H1 (cell line): ENCODE results near the gene PHF24. TPM values are rescaled to one million over a fixed set of nuclear protein-coding genes. Genes with fewer than 3 reads are reported as not detected.

Experiments used
- CTCF ChIA-PET: fragments of 300-600 bp; sonication (Branson Sonifier 250); formaldehyde crosslinking; loops from one replicate; lab custom pipeline; 2021; ENCODE audit not compliant: partially characterized antibody; lab: Charles Lee
- POLR2A ChIA-PET: fragments of 300-600 bp; sonication (Branson Sonifier 250); formaldehyde crosslinking; loops from one replicate; lab custom pipeline; 2021; ENCODE audit warnings: inconsistent platforms; ENCODE audit not compliant: partially characterized antibody; lab: Charles Lee
- DNase-seq, 2 experiments: peaks; one replicate each; pipeline versions ENCODE4 v3.0.0 to v3.0.0-alpha.2; 2010 to 2022; ENCODE audit warnings: low spot score in 2 of 2, low read depth in 1 of 2, mixed read lengths in 1 of 2
- FAIRE-seq: peaks from 2 replicates; lab custom pipeline; 2011; peaks lifted over from hg19 to GRCh38; lab: Jason Lieb, UNC
- H2AFZ ChIP-seq: 2 replicates; pipeline ENCODE4 v1.8.1; 2012; ENCODE audit warnings: low read length, inconsistent platforms
- H2AK5ac ChIP-seq: 2 replicates; pipeline ENCODE4 v1.6.1; 2013; ENCODE audit warnings: low read depth, low read length
- H2BK120ac ChIP-seq: replicated peaks from 2 replicates; pipeline ENCODE3; 2013; ENCODE audit warnings: low read depth, low read length, inconsistent platforms
- H2BK12ac ChIP-seq: 2 replicates; pipeline ENCODE4 v1.6.1; 2013; ENCODE audit warnings: low read depth, low read length
- H2BK15ac ChIP-seq: 2 replicates; pipeline ENCODE4 v1.6.1; 2013; ENCODE audit warnings: low read length
- H2BK20ac ChIP-seq: 2 replicates; pipeline ENCODE4 v1.6.1; 2013; ENCODE audit warnings: low read length
- H2BK5ac ChIP-seq: 2 replicates; pipeline ENCODE4 v1.6.1; 2013; ENCODE audit warnings: low read depth, low read length
- H3K14ac ChIP-seq: 2 replicates; pipeline ENCODE4 v1.6.1; 2013; ENCODE audit warnings: inconsistent platforms; ENCODE audit not compliant: insufficient read length
- H3K18ac ChIP-seq: 2 replicates; pipeline ENCODE4 v1.6.1; 2013; ENCODE audit warnings: low read length; ENCODE audit errors: extremely low read depth
- H3K23ac ChIP-seq: 2 replicates; pipeline ENCODE4 v1.6.1; 2013; ENCODE audit warnings: inconsistent platforms; ENCODE audit not compliant: insufficient read length
- H3K23me2 ChIP-seq: 2 replicates; pipeline ENCODE4 v1.6.1; 2013; ENCODE audit warnings: low read depth, low read length
- H3K27ac ChIP-seq: 2 replicates; pipeline ENCODE4 v1.6.1; 2011; ENCODE audit warnings: low read depth, low read length, inconsistent platforms
- H3K27me3 ChIP-seq, 4 experiments: replicated peaks in 1 of 4; 1 replicate in 1 of 4; 2 replicates in 3 of 4; pipeline versions ENCODE4 v1.6.1 to v1.8.1; 2011 to 2013; ENCODE audit warnings: low read length in 3 of 4, mild to moderate bottlenecking in 3 of 4, inconsistent platforms in 2 of 4, mixed read lengths in 2 of 4, moderate library complexity in 1 of 4; ENCODE audit not compliant: control insufficient read depth in 3 of 4, insufficient read depth in 3 of 4; ENCODE audit errors: extremely low read depth in 1 of 4
- H3K36me3 ChIP-seq, 4 experiments: 2 replicates each; pipeline versions ENCODE4 v1.6.1 to v1.8.1; 2011 to 2013; ENCODE audit warnings: mild to moderate bottlenecking in 4 of 4, low read length in 3 of 4, moderate library complexity in 2 of 4, control low read depth in 1 of 4, inconsistent platforms in 1 of 4; ENCODE audit not compliant: insufficient read depth in 4 of 4, control insufficient read depth in 2 of 4
- H3K4ac ChIP-seq: replicated peaks from 2 replicates; pipeline ENCODE3; 2013; ENCODE audit warnings: low read length, low read depth, mixed read lengths, inconsistent platforms; ENCODE audit not compliant: insufficient read length
- H3K4me1 ChIP-seq, 4 experiments: replicated peaks in 1 of 4; 1 replicate in 1 of 4; 2 replicates in 3 of 4; pipeline versions ENCODE4 v1.6.1 to v1.8.1; 2011 to 2013; ENCODE audit warnings: low read length in 3 of 4, inconsistent platforms in 2 of 4, mixed read lengths in 1 of 4; ENCODE audit not compliant: insufficient read depth in 4 of 4, control insufficient read depth in 3 of 4
- H3K4me2 ChIP-seq, 2 experiments: 2 replicates each; pipeline versions ENCODE4 v1.6.1 to v1.8.1; 2011 to 2013; ENCODE audit warnings: low read depth in 2 of 2, low read length in 2 of 2, control low read depth in 1 of 2, inconsistent platforms in 1 of 2, mild to moderate bottlenecking in 1 of 2; ENCODE audit not compliant: insufficient read depth in 1 of 2
- H3K4me3 ChIP-seq, 4 experiments: fragments of 200-600, 300-600 bp in 1 of 4; sonication (generic), shearing (Covaris generic), sonication (Bioruptor Twin) in 1 of 4; 2 replicates each; pipeline versions ENCODE4 v1.5.1 to v1.8.1; 2011 to 2016; ENCODE audit warnings: low read length in 4 of 4, low read depth in 3 of 4, control low read depth in 2 of 4, inconsistent platforms in 2 of 4, mild to moderate bottlenecking in 2 of 4, mixed read lengths in 1 of 4, moderate library complexity in 1 of 4; ENCODE audit not compliant: insufficient read depth in 2 of 4; ENCODE audit errors: extremely low read depth in 1 of 4
- H3K56ac ChIP-seq: replicated peaks from 2 replicates; pipeline ENCODE3; 2013; ENCODE audit warnings: low read depth, mild to moderate bottlenecking, mixed read lengths, low read length, inconsistent platforms; ENCODE audit not compliant: insufficient read length
- H3K79me1 ChIP-seq: 2 replicates; pipeline ENCODE4 v1.6.1; 2013; ENCODE audit warnings: low read depth, low read length, control low read depth
- H3K79me2 ChIP-seq, 2 experiments: 2 replicates each; pipeline versions ENCODE4 v1.6.1 to v1.8.1; 2012 to 2013; ENCODE audit warnings: low read length in 2 of 2, mild to moderate bottlenecking in 2 of 2, inconsistent platforms in 1 of 2; ENCODE audit not compliant: insufficient read depth in 2 of 2, control insufficient read depth in 1 of 2
- H3K9ac ChIP-seq, 4 experiments: replicated peaks in 1 of 4; 1 replicate in 1 of 4; 2 replicates in 3 of 4; pipeline versions ENCODE4 v1.6.1 to v1.8.1; 2011 to 2013; ENCODE audit warnings: low read depth in 3 of 4, low read length in 3 of 4, control low read depth in 2 of 4, mild to moderate bottlenecking in 2 of 4, moderate library complexity in 2 of 4, inconsistent platforms in 1 of 4; ENCODE audit errors: extremely low read depth in 1 of 4
- H3K9me3 ChIP-seq, 2 experiments: 2 replicates each; pipeline versions ENCODE4 v1.6.1 to v1.8.1; 2012 to 2013; ENCODE audit warnings: mild to moderate bottlenecking in 2 of 2, moderate library complexity in 2 of 2, control low read depth in 1 of 2, inconsistent platforms in 1 of 2, low read depth in 1 of 2, low read length in 1 of 2, mixed read lengths in 1 of 2; ENCODE audit not compliant: insufficient read depth in 2 of 2
- H4K20me1 ChIP-seq, 2 experiments: replicated peaks in 1 of 2; 2 replicates each; pipeline versions ENCODE3 to v1.8.1; 2011 to 2013; ENCODE audit warnings: inconsistent platforms in 2 of 2, low read length in 2 of 2, mild to moderate bottlenecking in 1 of 2; ENCODE audit not compliant: insufficient read depth in 2 of 2, control insufficient read depth in 1 of 2
- H4K5ac ChIP-seq: 2 replicates; pipeline ENCODE4 v1.6.1; 2013; ENCODE audit warnings: low read length, low read depth, mixed read lengths, inconsistent platforms; ENCODE audit not compliant: insufficient read length
- H4K8ac ChIP-seq: 2 replicates; pipeline ENCODE4 v1.8.0; 2013; ENCODE audit warnings: mild to moderate bottlenecking, moderate library complexity, low read length, inconsistent platforms; ENCODE audit not compliant: insufficient read depth; ENCODE audit errors: extremely low read depth
- H4K91ac ChIP-seq: replicated peaks from 2 replicates; pipeline ENCODE3; 2013; ENCODE audit warnings: low read length, mixed read lengths, inconsistent platforms; ENCODE audit not compliant: insufficient read length
- ATF2 ChIP-seq: IDR thresholded peaks from 2 replicates; pipeline ENCODE4 v1.6.1; 2012; ENCODE audit warnings: low read length, inconsistent platforms
- EZH2 ChIP-seq: fragments of 200-600 bp; sonication (generic); IDR thresholded peaks from 2 replicates; pipeline ENCODE4 v1.7.1; 2012; ENCODE audit warnings: low read depth, mild to moderate bottlenecking, moderate library complexity, low read length, inconsistent platforms; ENCODE audit not compliant: severe bottlenecking
- GABPA ChIP-seq: IDR thresholded peaks from 2 replicates; pipeline ENCODE4 v1.6.1; 2011; ENCODE audit warnings: mild to moderate bottlenecking, low read length, moderate library complexity, borderline replicate concordance; ENCODE audit not compliant: insufficient read depth
- JUN ChIP-seq: IDR thresholded peaks from 2 replicates; pipeline ENCODE4 v1.6.1; 2011; ENCODE audit warnings: low read depth, mild to moderate bottlenecking, improper control_type of control experiment, low read length
- POLR2AphosphoS5 ChIP-seq: IDR thresholded peaks from 2 replicates; pipeline ENCODE4 v1.6.1; 2011; ENCODE audit warnings: low read depth, low read length
- POU5F1 ChIP-seq: IDR thresholded peaks from 2 replicates; pipeline ENCODE4 v1.6.1; 2011; ENCODE audit warnings: low read depth, mild to moderate bottlenecking, low read length, moderate library complexity
- USF2 ChIP-seq: IDR thresholded peaks from 2 replicates; pipeline ENCODE4 v1.6.1; 2011; ENCODE audit warnings: low read length, improper control_type of control experiment
- WGBS, 2 experiments: shearing (Covaris generic) in 1 of 2; methylation state at CpG; one replicate each; pipeline versions ENCODE4 v1.1.6 to v1.1.7; 2013 to 2015; ENCODE audit warnings: low lambda C conversion rate in 2 of 2, mixed read lengths in 2 of 2, inconsistent platforms in 1 of 2, low coverage in 1 of 2, missing lambda C conversion rate in 1 of 2; ENCODE audit not compliant: insufficient replicate concordance in 2 of 2, insufficient coverage in 1 of 2, insufficient read length in 1 of 2; ENCODE audit errors: extremely low coverage in 1 of 2, missing lambda C conversion rate in 1 of 2; 5-methylcytosine and 5-hydroxymethylcytosine counted together
- polyA plus RNA-seq, 7 experiments: library from polyadenylated mRNA; depleted of rRNA in 3 of 7; stranded (reverse) in 5 of 7; unstranded in 2 of 7; fragments of >200 nt in 5 of 7; fragments of 200-250 nt in 2 of 7; gene quantifications; 1 replicate in 5 of 7; 2 replicates in 1 of 7; 4 replicates in 1 of 7; pipeline versions ENCODE4 v1.2.1 to v1.2.3, GENCODE V29; 2011 to 2013; ENCODE audit warnings: missing spikeins in 2 of 7, mixed read lengths in 2 of 7
- total RNA-seq: library from RNA; stranded (reverse); fragmentation: NEBNext Ultra II Directional; extraction: Animal tissue kit (Norgen Biotek cat#: 25700); gene quantifications from 2 replicates; pipeline ENCODE4 v1.2.1, GENCODE V29; 2021

The PHF24 gene
- total and polyA plus RNA-seq, 2 of the 8 experiments (the other 6 are each of a cell fraction or from before 2014, with no cell fraction given), result 0.29 to 0.35 TPM

GRCh38 chr9:34987160-34987901, 29.2 kb downstream of the PHF24 start:
- no peak overlapping the region for H2AFZ ChIP-seq
- H2BK15ac ChIP-seq, result peak overlapping the region; percentile 77; the same call in 1 of the 2 replicates
- no peak overlapping the region for H3K56ac ChIP-seq
- no peak overlapping the region for H3K27ac ChIP-seq
- 0 out of 2 replicates have a peak, but pooled peaks cover under 1% of the 10 kb centered on the region for H3K79me1 ChIP-seq
- no peaks in the 10 kb centered on the region for H4K20me1 ChIP-seq
- H3K4me3 ChIP-seq, result no peak overlapping the region
- peak overlapping the region in 1 of 2 experiments; percentile 94; a peak in 1 of 4 replicates for H3K4me2 ChIP-seq
- H3K4ac ChIP-seq, result no peak overlapping the region
- peak overlapping the region; percentile 25; the same call in 1 of the 2 replicates for H3K18ac ChIP-seq
- DNase-seq (no peak), FAIRE-seq (no peak)
- no peak overlapping the region for H4K91ac ChIP-seq
- no peaks in the 10 kb centered on the region for H3K36me3 ChIP-seq
- WGBS, 2 experiments, result 86% methylated on average over 7 of the region's 7 CpGs; no CpG with 5 or more reads in 1 of the 2 experiments
- H3K9me3 ChIP-seq, result no peaks in the 10 kb centered on the region
- H3K27me3 ChIP-seq, result no peaks in the 10 kb centered on the region
- no peak overlapping the region for H4K5ac ChIP-seq
- CTCF ChIA-PET, result interaction anchor here (1.1 to 14.8 kb wide), 4 partner anchors 64 to 91 kb away, joined by 4 to 148 read pairs (median 60); a partner anchor contains a TSS
- H3K23me2 ChIP-seq, result peaks cover 6% of the 10 kb centered on the region
- H4K8ac ChIP-seq, result no peak overlapping the region
- H2AK5ac ChIP-seq, result 0 out of 2 replicates have a peak overlapping the region, but pooled peaks have one; percentile 41
- no peak overlapping the region for H2BK120ac ChIP-seq
- peaks cover 0 to 6% of the 10 kb centered on the region in 2 experiments; a peak in 1 of 4 replicates for H3K79me2 ChIP-seq
- peaks cover 6 to 27% (median 21%) of the 10 kb centered on the region in 4 experiments for H3K4me1 ChIP-seq
- no peak overlapping the region for H3K14ac ChIP-seq
- no peak overlapping the region for H3K9ac ChIP-seq
- no peak overlapping the region for H3K23ac ChIP-seq
- no peak overlapping the region; the same call in 1 of the 2 replicates for H2BK5ac ChIP-seq
- peak overlapping the region; percentile 22; the same call in 1 of the 2 replicates for H2BK12ac ChIP-seq
- POLR2A ChIA-PET, result interaction anchor here (1.0 kb wide), 1 partner anchor 120 kb away, joined by 3 read pairs; no protein-coding TSS in a partner anchor
- H2BK20ac ChIP-seq, result peak overlapping the region; percentile 75; the same call in 1 of the 2 replicates
- TF ChIP-seq USF2 (no peak), GABPA (no peak), POU5F1 (no peak), JUN (no peak), EZH2 (no peak), ATF2 (no peak), POLR2AphosphoS5 (no peak)
